LHCN-M2 (cell line): ENCODE data around the gene RNF11. TPM values are rescaled to one million over a fixed set of nuclear protein-coding genes. Genes with fewer than 3 reads are reported as not detected.
A peak's percentile ranks its signal among the peaks of the same experiment; 100 is the strongest.

Experiments used
- DNase-seq: peaks from one replicate; pipeline ENCODE4 v3.0.0-alpha.2; 2012; ENCODE audit warnings: low read depth
- total RNA-seq: library from RNA; depleted of rRNA; stranded (reverse); fragments of >200 nt; gene quantifications from 2 replicates; pipeline ENCODE4 v1.2.3, GENCODE V29; 2014

Gene RNF11
- total RNA-seq, 1 experiment from 2014 or later, result 99.9 TPM

DNA sequence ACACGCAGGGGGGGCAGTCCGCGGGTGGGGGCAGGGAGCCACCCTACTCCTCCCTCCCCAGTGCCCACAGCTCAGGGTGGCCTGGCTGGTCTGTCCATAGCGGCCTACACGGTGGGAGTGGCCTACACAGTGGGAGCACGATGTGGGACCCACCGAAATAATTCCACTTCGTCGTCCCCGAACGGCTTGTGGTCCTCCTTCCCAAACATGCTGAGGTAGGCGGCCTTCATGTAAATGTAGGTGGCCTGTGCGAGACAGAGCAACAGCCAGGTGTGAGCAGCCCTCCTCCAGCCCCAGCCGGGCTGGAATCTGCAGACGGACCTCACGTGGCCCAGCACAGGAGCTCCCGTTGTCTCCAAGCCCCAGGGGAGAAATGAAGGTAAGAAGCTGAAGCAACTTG is 59.9 kb downstream of the RNF11 start:
- no peak for DNase-seq

- DNase-seq, result peak; percentile 73
Observed at GRCh38 chr1:51296383-51297357, 60.6 kb downstream of the RNF11 start.

- no peak for DNase-seq
Observed at GRCh38 chr1:51297401-51298321, 61.6 kb downstream of the RNF11 start.

DNA sequence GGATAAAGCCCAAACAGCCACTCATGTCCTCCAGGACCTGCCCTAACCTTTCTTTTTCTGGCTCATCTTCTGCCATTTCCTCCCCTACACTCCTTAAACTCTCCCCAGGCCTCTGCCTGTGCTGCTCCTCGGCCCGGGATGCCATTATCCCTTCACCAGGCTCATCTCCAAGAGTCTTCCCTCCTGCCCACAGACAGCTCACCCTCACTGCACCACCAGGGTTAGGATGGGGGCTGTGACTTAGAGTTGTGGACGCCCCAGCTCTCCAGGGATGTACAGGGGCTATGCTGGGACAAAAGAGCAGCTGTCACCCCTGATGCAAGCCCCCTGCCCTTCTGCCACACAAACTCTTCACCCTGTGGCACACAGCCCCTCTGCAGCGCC is 62.2 kb downstream of the RNF11 start:
- no peak for DNase-seq

DNA sequence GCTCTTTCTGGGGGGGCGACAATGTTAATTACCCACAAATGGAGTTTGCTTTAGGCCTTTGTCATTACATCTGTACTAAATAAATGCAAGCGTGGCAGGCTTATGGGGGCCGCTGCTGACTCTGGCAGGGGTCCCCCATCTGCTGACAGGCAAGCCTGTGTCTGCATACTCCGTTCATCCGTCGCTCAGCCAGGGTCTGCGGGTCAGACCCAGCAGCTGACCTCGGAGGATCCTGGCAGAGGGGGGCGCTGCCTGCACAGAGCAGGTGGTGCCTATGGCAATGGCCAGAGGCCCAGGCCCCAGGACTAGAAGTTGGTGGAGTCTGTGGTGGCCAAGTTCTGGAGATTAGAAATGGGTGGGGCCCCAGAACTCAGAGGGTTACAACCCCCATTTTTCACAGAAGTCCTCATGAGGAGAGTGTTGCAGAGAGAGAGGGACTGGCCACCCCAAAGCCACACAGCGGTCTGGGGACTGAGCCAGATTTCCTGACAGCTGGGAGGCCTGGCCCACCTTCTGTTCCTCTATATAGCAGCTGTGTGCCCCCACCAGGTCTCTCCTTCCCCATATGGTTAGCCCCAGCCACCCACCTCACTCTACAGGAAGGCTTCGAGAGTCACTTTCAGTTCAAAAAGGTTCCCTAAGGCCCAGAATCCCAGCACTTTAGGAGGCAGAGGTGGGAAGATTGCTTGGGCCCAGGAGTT is 63.3 kb downstream of the RNF11 start:
- no peak for DNase-seq

- DNase-seq, result no peak
Observed at GRCh38 chr1:51299981-51300670, 64.1 kb downstream of the RNF11 start.

DNA sequence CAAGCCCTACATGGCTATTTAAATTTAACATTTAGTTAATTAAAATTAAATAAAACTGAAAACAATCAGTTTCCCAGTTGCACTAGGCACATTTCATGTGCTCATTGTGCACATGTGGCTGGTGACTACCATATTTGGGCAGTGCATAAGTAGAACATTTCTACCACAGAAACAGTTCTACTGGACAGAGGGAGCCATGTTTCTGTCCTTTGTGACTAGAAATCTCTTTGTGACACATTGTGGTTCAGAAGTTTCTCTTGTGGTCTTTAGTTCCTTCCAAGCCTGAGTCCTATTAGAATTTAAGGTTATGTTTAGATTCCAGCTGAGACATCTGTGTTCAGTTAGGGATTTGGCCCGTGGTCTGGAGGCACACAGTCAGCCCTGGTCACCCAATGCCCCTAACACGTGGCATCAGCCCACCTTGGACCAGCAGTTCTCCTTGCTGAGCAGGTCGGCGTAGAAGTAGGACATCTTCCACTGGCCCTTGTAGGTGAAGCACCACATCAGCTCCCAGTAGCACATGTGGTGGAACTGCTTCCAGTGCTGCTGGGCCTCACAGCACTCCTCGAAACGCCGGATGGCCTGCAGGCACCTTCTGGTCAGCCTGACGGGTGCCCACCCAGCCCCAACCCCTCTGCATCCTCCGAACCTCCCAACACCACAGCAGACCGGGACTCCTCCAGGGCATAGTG is 65.2 kb downstream of the RNF11 start:
- DNase-seq, result no peak

DNA sequence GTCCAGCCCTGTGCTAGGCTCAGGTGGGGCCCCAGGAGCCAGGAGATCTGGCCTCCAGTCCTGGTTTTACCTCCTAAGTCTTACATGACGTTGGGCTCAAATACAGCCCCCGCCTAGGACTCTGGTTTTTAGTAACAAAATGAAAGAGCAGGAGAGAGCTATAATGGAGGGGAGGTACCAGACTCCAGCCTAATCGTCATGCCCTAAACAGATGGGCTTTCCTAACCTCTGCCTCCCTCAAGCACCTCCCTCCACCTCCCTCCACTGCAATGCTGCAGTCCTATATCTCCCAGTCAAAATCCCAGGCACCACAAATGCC is 65.7 kb downstream of the RNF11 start:
- DNase-seq, result no peak

- no peak for DNase-seq
Observed at GRCh38 chr1:51302270-51302669, 66.2 kb downstream of the RNF11 start.

DNA sequence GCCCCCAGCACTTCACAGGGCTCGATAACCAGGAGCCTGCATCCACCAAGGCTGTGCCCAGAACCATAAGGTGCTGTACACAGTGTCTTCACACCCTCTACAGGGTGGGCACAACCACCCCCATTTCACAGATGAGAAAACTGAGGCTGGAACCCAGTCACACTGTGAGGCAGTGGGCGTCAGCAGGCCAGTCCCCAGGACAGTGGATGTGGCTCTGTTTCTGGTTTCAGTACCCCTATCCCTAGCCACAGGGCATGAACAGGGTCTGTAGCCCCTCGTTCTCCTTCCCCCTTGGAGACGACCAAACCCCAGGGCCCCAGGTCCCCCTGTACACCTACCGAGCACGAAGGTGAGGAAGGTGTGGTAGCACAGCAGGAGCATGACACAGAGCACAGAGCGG is 66.7 kb downstream of the RNF11 start:
- DNase-seq, result no peak

DNA sequence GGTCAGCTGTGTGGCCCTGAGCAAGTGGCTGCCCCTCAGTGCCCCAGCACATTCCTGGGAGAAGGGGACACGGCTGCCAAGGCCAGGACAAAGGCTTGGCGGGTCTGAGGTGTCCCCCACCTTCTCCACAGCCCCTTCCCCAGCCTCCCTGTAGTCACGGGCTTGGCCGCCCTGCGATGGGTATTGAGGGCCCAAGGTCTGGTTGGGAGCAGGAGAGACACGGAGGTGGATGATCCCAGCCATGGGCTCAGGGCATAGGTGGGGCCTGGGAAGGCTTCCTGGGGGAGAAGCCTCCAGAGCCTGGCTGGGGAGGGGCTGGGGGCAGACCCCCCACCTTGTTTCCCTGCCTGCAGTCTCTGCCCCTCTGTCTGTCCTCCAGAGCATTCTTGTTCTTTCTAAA is 67.2 kb downstream of the RNF11 start:
- no peak for DNase-seq

GRCh38 chr1:51303751-51304251 is 67.7 kb downstream of the RNF11 start:
- DNase-seq, result no peak

DNA sequence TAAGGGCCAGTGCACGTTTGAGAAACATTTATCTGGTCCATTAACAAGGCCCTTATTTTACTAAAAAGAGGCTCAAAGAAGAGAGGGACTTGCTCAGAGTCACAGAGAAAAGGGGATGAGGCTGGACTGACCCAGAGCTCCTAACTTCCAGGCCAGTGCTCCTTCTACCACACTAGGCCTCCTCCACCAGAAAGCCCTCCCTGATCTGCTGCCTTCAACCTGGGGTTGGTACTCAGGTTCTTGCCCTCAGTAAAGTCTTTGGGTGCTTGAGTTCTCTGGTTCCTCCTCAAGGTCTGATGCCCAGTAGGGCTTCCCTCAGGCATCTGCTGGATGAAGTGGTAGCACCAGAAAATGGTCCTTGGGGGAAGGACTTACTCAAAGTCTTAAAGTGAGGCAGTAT is 68.3 kb downstream of the RNF11 start:
- no peak for DNase-seq

DNA sequence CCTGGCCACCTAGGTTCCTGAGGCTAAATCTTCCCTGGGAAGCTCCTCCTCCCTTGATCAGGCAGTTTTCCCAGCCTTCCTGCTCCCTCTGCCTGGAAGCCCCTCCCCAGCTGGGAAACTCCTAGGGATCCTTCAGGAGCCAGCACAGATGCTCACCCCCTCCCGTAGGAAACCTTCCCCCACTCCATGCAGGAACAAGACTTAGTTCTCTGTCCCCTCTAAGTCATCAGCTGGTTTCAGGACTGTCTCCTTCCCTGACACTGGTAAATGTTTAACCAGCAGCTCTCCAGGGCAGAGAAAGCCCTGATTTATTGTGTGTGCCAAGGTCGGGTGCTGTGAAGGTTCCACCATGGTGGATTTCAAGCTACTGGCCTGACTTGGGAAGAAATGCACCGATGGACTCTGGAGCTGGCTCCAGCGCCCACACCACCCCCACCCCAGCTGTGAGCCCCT is 69.3 kb downstream of the RNF11 start:
- no peak for DNase-seq

DNA sequence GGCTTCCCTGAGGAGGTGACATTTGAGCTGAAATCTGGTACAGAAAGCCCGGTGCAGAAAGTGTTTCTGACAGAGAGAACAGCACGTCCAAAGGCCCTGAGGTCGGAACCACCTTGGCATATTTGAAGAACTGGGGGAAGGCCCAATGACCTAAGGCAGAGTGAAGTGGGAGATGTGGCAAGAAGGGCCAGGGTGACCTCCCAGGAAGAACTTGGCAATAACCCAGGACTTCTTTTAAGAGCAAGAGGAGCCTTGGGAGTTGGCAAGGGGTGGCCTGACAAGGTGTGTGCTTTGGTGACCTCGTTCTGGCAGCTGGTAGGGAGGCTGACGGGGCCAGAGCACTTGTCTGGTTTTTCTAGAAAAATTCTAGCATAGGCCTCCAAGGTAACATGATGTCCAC is 70.9 kb downstream of the RNF11 start:
- no peak for DNase-seq

- no peak for DNase-seq
Observed at GRCh38 chr1:51308636-51309035, 72.6 kb downstream of the RNF11 start.

DNA sequence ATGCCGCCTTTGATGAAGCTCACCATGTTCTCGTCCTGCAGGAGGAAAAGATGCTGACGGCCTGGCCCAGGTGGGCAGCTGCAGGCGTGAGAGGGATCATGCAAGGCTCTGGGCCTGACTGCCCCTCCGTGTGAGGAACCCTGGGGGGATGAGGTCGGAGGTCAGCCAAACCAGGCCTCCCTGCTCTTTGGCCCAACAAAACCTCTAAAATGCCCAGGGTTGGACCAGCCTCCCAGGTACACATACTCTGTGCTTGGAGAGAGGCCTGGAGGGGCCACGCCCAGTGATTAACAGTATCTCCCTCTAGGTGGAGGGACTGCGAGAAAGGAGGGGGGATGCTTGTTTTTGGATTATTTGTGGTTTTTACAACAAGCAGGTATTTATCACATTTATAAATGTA is 73.2 kb downstream of the RNF11 start:
- no peak for DNase-seq

- no peak for DNase-seq
Observed at GRCh38 chr1:51310871-51311613, 75.0 kb downstream of the RNF11 start.

GRCh38 chr1:51311826-51312225 is 75.8 kb downstream of the RNF11 start:
- no peak for DNase-seq

DNA sequence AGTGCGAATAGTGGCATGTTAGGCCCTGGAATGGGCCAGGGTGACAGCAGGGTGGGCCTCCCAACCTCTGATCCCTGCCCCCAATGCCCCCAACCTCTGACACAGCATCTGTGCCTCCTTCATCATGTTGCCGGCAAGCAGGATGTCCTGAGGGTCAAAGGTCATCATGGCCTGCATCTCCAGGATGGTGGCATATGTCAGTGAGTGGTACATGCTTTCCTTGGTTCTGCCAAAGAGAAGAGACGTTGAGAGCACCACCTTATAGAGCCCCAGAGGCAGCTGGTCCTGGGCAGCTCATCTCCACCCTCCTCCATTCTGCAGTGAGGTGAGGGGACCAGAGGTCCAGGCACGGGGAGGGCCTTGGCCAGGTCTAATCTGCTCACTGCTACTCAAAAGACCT is 76.6 kb downstream of the RNF11 start:
- no peak for DNase-seq
